Measurements from ENCODE around the gene SLC25A30.

SLC25A30 gene

DNA sequence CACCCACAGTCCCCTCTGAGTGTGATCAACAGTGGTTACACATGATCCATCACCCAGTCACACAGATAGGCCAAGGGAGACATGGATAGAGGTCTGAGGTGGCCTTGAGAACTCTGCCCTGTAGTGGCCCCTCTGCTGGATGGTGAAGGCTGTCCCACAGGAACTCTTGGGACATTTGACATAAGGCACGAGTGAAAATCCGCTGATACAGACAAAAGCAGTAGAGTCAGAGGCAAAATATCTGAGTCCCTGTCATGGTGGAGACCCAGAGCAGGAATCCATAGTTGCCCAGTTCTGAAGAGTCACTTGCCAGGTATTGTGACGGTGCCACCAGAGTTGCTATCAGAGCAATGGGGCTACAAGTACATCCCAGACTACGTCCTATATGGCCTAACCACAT is 18.8 kb upstream of the SLC25A30 start:
- H3K9me3 ChIP-seq (ENCODE audit: insufficient read depth, low read length) = no peaks in the 10 kb centered on the region

DNA sequence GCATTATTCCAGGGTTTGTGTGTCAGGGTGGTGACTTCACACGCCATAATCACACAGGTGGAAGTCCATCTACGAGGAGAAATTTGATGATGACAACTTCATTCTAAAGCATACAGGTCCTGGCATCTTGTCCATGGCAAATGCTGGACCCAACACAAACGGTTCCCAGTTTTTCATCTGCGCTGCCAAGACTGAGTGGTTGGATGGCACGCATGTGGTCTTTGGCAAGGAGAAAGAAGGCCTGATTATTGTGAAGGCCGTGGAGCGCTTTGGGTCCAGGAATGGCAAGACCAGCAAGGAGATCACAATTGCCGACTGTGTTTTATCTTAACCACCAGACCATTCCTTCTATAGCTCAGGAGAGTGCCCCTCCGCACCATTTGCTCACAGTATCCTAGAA is 18.2 kb upstream of the SLC25A30 start:
- Histone ChIP-seq H3K79me2 (ENCODE audit: insufficient read depth, low read length) (no peaks in the 10 kb centered on the region), H3K4me2 (ENCODE audit: low read depth, low read length, poor library complexity, severe bottlenecking) (no peak overlapping the region), H3K9me2 (replicated peaks; ENCODE audit: insufficient read depth, low read length) (no peaks in the 10 kb centered on the region), H3K9me3 (ENCODE audit: insufficient read depth, low read length) (no peaks in the 10 kb centered on the region), H3K9ac (ENCODE audit: low read length) (no peak overlapping the region), H3F3A (ENCODE audit: insufficient read depth) (no peaks in the 10 kb centered on the region), H3K27ac (ENCODE audit: low read depth, low read length) (no peak overlapping the region), H2AFZ (ENCODE audit: low read depth, low read length, severe bottlenecking) (no peak overlapping the region), H3K4me3 (ENCODE audit: insufficient read depth, low read length, poor library complexity, severe bottlenecking) (no peak overlapping the region), H4K20me1 (ENCODE audit: low read depth, low read length) (no peaks in the 10 kb centered on the region), H3K36me3 (ENCODE audit: low read length) (no peaks in the 10 kb centered on the region), H3K27me3 (ENCODE audit: low read length) (no peaks in the 10 kb centered on the region)
- TF ChIP-seq, protein P1, sequence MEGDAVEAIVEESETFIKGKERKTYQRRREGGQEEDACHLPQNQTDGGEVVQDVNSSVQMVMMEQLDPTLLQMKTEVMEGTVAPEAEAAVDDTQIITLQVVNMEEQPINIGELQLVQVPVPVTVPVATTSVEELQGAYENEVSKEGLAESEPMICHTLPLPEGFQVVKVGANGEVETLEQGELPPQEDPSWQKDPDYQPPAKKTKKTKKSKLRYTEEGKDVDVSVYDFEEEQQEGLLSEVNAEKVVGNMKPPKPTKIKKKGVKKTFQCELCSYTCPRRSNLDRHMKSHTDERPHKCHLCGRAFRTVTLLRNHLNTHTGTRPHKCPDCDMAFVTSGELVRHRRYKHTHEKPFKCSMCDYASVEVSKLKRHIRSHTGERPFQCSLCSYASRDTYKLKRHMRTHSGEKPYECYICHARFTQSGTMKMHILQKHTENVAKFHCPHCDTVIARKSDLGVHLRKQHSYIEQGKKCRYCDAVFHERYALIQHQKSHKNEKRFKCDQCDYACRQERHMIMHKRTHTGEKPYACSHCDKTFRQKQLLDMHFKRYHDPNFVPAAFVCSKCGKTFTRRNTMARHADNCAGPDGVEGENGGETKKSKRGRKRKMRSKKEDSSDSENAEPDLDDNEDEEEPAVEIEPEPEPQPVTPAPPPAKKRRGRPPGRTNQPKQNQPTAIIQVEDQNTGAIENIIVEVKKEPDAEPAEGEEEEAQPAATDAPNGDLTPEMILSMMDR (IDR thresholded peaks at IDR 0.05; ENCODE audit: insufficient read depth, low read length, poor library complexity, severe bottlenecking) = no peak
- no peak for TF ChIP-seq EZH2phosphoT487 (conservative IDR thresholded peaks at IDR 0.05; ENCODE audit: low read length)

More for the DNA sequence above, 18.8 kb upstream of the SLC25A30 start:
- Histone ChIP-seq H3K27ac (ENCODE audit: low read depth, low read length) (no peak overlapping the region), H3F3A (ENCODE audit: insufficient read depth) (no peaks in the 10 kb centered on the region), H3K4me3 (ENCODE audit: insufficient read depth, low read length, poor library complexity, severe bottlenecking) (no peak overlapping the region), H3K9ac (ENCODE audit: low read length) (no peak overlapping the region), H3K9me2 (replicated peaks; ENCODE audit: insufficient read depth, low read length) (no peaks in the 10 kb centered on the region), H3K27me3 (ENCODE audit: low read length) (no peaks in the 10 kb centered on the region), H4K20me1 (ENCODE audit: low read depth, low read length) (no peaks in the 10 kb centered on the region), H3K4me2 (ENCODE audit: low read depth, low read length, poor library complexity, severe bottlenecking) (no peak overlapping the region), H3K36me3 (ENCODE audit: low read length) (no peaks in the 10 kb centered on the region), H3K79me2 (ENCODE audit: insufficient read depth, low read length) (no peaks in the 10 kb centered on the region), H2AFZ (ENCODE audit: low read depth, low read length, severe bottlenecking) (no peak overlapping the region)
- TF ChIP-seq, protein P1 (IDR thresholded peaks at IDR 0.05; ENCODE audit: insufficient read depth, low read length, poor library complexity, severe bottlenecking) = no peak
- TF ChIP-seq EZH2phosphoT487 (conservative IDR thresholded peaks at IDR 0.05; ENCODE audit: low read length) = no peak

DNA sequence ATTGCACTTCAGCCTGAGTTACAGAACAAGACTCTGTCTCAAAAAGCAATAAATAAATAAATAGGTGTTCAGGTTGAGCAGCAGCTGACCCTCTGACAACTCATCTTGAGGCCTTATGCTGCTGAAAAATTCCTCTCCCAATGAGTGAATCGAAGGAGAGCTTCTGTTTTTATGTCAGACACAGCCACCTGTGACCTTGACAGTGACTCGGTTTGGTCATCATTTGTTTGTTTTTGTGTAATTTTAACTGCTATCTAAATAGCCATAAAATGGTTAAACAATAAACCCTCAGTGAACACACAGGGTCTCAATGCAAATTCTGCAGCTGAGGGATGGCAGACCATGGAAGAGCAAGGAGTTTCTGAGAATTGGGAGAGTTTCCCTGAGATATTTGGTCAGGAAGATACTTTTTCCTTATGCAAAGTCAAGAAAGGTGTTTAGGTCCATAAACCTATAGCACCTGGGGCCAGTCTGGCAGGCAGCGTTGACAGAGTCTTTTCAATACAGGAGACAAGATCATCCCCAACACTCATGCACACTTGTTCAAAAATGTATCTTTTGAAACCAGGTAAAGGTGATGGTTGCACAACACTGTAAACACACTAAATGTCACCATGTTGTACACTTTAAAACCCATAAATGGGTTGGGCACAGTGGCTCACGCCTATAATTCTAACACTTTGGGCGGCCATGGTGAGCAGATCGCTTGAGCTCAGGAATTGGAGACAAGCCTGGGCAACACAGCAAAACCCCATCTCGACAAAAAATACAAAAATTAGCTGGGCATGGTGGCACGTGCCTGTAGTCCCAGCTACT is 16.6 kb upstream of the SLC25A30 start:
- Histone ChIP-seq H3K9ac (ENCODE audit: low read length) (no peak overlapping the region), H3K79me2 (ENCODE audit: insufficient read depth, low read length) (no peaks in the 10 kb centered on the region), H3K9me2 (replicated peaks; ENCODE audit: insufficient read depth, low read length) (no peaks in the 10 kb centered on the region), H4K20me1 (ENCODE audit: low read depth, low read length) (no peaks in the 10 kb centered on the region), H3K27ac (ENCODE audit: low read depth, low read length) (no peak overlapping the region), H3K4me3 (ENCODE audit: insufficient read depth, low read length, poor library complexity, severe bottlenecking) (no peak overlapping the region), H3F3A (ENCODE audit: insufficient read depth) (no peaks in the 10 kb centered on the region), H2AFZ (ENCODE audit: low read depth, low read length, severe bottlenecking) (no peak overlapping the region), H3K9me3 (ENCODE audit: insufficient read depth, low read length) (no peaks in the 10 kb centered on the region), H3K36me3 (ENCODE audit: low read length) (no peaks in the 10 kb centered on the region), H3K4me2 (ENCODE audit: low read depth, low read length, poor library complexity, severe bottlenecking) (no peak overlapping the region), H3K27me3 (ENCODE audit: low read length) (no peaks in the 10 kb centered on the region)
- TF ChIP-seq EZH2phosphoT487 (conservative IDR thresholded peaks at IDR 0.05; ENCODE audit: low read length) = no peak
- TF ChIP-seq, protein P1 (IDR thresholded peaks at IDR 0.05; ENCODE audit: insufficient read depth, low read length, poor library complexity, severe bottlenecking) = no peak
